ENCODE measurements around the gene HAUS7.

- TF ChIP-seq CTCF (conservative IDR thresholded peaks at IDR 0.05) (no peak), ZFX (IDR thresholded peaks at IDR 0.05) (no peak)
These were observed 15.2 kb upstream of the HAUS7 start for GRCh38 chrX:153485396-153486080.

All from C4-2B (cell line).